Ovary (tissue), 9 donors: ENCODE measurements around the gene CADPS. TPM values are rescaled to one million over a fixed set of nuclear protein-coding genes. Genes with fewer than 3 reads are reported as not detected.

ENCODE experiments used
- DNase-seq, 5 donors: peaks; one replicate each; pipeline ENCODE4 v3.0.0-alpha.2; 2019 to 2020
- H3K27ac ChIP-seq, 2 donors: fragments of 200-600 bp; one replicate each; pipeline versions ENCODE4 v1.5.1 to v1.8.0; 2019 to 2022
- H3K27me3 ChIP-seq: fragments of 200-600 bp; one replicate; pipeline ENCODE4 v1.8.0; 2022
- H3K36me3 ChIP-seq: fragments of 200-600 bp; sonication (generic); one replicate; pipeline ENCODE4 v1.5.1; 2019
- H3K4me1 ChIP-seq: one replicate; pipeline ENCODE4 v1.8.1; 2013; ENCODE audit warnings: mild to moderate bottlenecking, moderate library complexity; ENCODE audit not compliant: insufficient read depth
- H3K4me3 ChIP-seq: fragments of 200-600 bp; sonication (generic); one replicate; pipeline ENCODE4 v1.5.1; 2017
- H3K9me3 ChIP-seq, 2 donors: fragments of 200-600 bp in 1 of 2; sonication (generic) in 1 of 2; one replicate each; pipeline versions ENCODE4 v1.5.1 to v1.8.1; 2013 to 2019; ENCODE audit warnings: mild to moderate bottlenecking in 1 of 2, moderate library complexity in 1 of 2
- CTCF ChIP-seq, 3 donors: fragments of 450-650 bp in 2 of 3; fragments of 200-600 bp in 1 of 3; IDR thresholded peaks; one replicate each; pipeline versions ENCODE4 v1.5.1 to v1.8.0; 2016 to 2022; ENCODE audit warnings: antibody characterized with exemption in 3 of 3, mild to moderate bottlenecking in 1 of 3
- EP300 ChIP-seq: sonication (generic); formaldehyde crosslinking; IDR thresholded peaks from one replicate; pipeline ENCODE4 v1.6.1; 2017; ENCODE audit warnings: antibody characterized with exemption
- POLR2A ChIP-seq: fragments of 450-650 bp; IDR thresholded peaks from one replicate; pipeline ENCODE4 v1.6.1; 2017; ENCODE audit warnings: antibody characterized with exemption, mild to moderate bottlenecking, moderate library complexity
- WGBS, 3 donors: extraction: QIAGEN DNeasy Blood & Tissue Kit in 1 of 3; methylation state at CpG; one replicate each; pipeline versions ENCODE4 v1.1.5 to v1.1.7; 2013 to 2017; 5-methylcytosine and 5-hydroxymethylcytosine counted together
- intact Hi-C, 4 donors: fragments of 100-400 bp; cut with DNase I; formaldehyde crosslinking; loops; one replicate each; pipeline versions ENCODE4 v1.11.0 to v1.15.1; 2022 to 2023
- polyA plus RNA-seq, 2 donors: library from polyadenylated mRNA; stranded (reverse); fragments of 200-250 nt in 1 of 2; fragments of 350-450 nt in 1 of 2; fragmentation: Illumina TruSeq in 1 of 2; extraction: RNeasy Lipid Tissue Mini Kit (QIAGEN cat#74804) in 1 of 2; gene quantifications; one replicate each; pipeline ENCODE4 v1.2.3, GENCODE V29; 2013 to 2014
- total RNA-seq, 7 donors: library from RNA; depleted of rRNA in 2 of 7; stranded (reverse); fragments of >200 nt in 2 of 7; fragmentation: NEBNext Ultra II Directional in 3 of 7; extraction: Animal tissue kit (Norgen Biotek cat#: 25700) in 3 of 7; gene quantifications; one replicate each; pipeline versions ENCODE4 v1.1.0 to v1.2.4, GENCODE V29; 2016 to 2023
- donor health status: DM: no; HTN: no; CAD: no; lungs with moderate emphysema.
- donor health status: DM: no; HTN: no; CAD: no.
- donor health status: Bipolar disorder and iron deficiency.
- donor health status: DM: yes; HTN: yes; CAD: no.
- donor health status: DM: no; HTN: no; CAD: no.
- donor health status: DM: yes; HTN: yes; CAD: no.

CADPS gene
- total and polyA plus RNA-seq, 9 donors = 0.90 to 6.8 (median 2.8) TPM

- TF ChIP-seq EP300 (no peak), POLR2A (no peak), CTCF (IDR thresholded peaks at IDR 0.05) (no peak)
- DNase-seq = no peak
- no peaks in the 10 kb centered on the region for H3K27me3 ChIP-seq
- no peaks in the 10 kb centered on the region for H3K36me3 ChIP-seq
- no peaks in the 10 kb centered on the region for H3K4me1 ChIP-seq
- no peak overlapping the region for H3K27ac ChIP-seq
- 11 to 18% (median 16%) methylated on average over 3 of the region's 3 CpGs for WGBS, 3 donors
- no peaks in the 10 kb centered on the region for H3K9me3 ChIP-seq
- intact Hi-C loops = no loop called here
- no peak overlapping the region for H3K4me3 ChIP-seq
These were observed 9.1 kb upstream of the CADPS start for GRCh38 chr3:62884096-62884870.

GRCh38 chr3:62882676-62883200 is 7.5 kb upstream of the CADPS start:
- DNase-seq = no peak
- intact Hi-C loops = no loop called here
- no peak overlapping the region for H3K4me3 ChIP-seq
- H3K9me3 ChIP-seq = no peaks in the 10 kb centered on the region
- 78 to 88% (median 79%) methylated on average over 4 of the region's 4 CpGs for WGBS, 3 donors
- no peak overlapping the region for H3K27ac ChIP-seq
- no peaks in the 10 kb centered on the region for H3K4me1 ChIP-seq
- H3K36me3 ChIP-seq = no peaks in the 10 kb centered on the region
- no peaks in the 10 kb centered on the region for H3K27me3 ChIP-seq
- TF ChIP-seq EP300 (no peak), POLR2A (no peak), CTCF (IDR thresholded peaks at IDR 0.05) (no peak)

GRCh38 chr3:62876064-62876463 is 848 bp upstream of the CADPS start:
- TF ChIP-seq CTCF (IDR thresholded peaks at IDR 0.05) (no peak), POLR2A (no peak), EP300 (no peak)
- Histone ChIP-seq H3K27ac (no peak overlapping the region), H3K4me1 (peaks cover 7% of the 10 kb centered on the region), H3K9me3 (no peaks in the 10 kb centered on the region), H3K36me3 (no peaks in the 10 kb centered on the region), H3K4me3 (no peak overlapping the region), H3K27me3 (no peaks in the 10 kb centered on the region)
- intact Hi-C loops = no loop called here
- WGBS, 3 donors = 2 to 3% (median 2%) methylated on average over 17 of the region's 17 CpGs
- DNase-seq = peak; percentile 13 to 53 (median 32)

- intact Hi-C loops = no loop called here
- TF ChIP-seq CTCF (IDR thresholded peaks at IDR 0.05) (no peak), EP300 (no peak), POLR2A (no peak)
- WGBS, 3 donors = 2 to 5% (median 3%) methylated on average over 18 of the region's 18 CpGs
- H3K4me3 ChIP-seq = no peak overlapping the region
- H3K27me3 ChIP-seq = no peaks in the 10 kb centered on the region
- no peaks in the 10 kb centered on the region for H3K36me3 ChIP-seq
- H3K27ac ChIP-seq = no peak overlapping the region
- H3K9me3 ChIP-seq = no peaks in the 10 kb centered on the region
- peaks cover 7% of the 10 kb centered on the region for H3K4me1 ChIP-seq
- no peak for DNase-seq
These were observed 364 bp upstream of the CADPS start for GRCh38 chr3:62875558-62876002.
